ENCODE data around the gene PTBP3. TPM values are rescaled to one million over a fixed set of nuclear protein-coding genes. Genes with fewer than 3 reads are reported as not detected.
A peak's percentile ranks its signal among the peaks of the same experiment; 100 is the strongest.
"Not testable (repeated sequence)": the region's sequence is repeated elsewhere in the genome, so short reads cannot be mapped to it uniquely, and the experiment has no call there.

Gene PTBP3
- total RNA-seq, 1 donor from 2014 or later, result 56.7 TPM

- Mint-ChIP-seq H3K9me3 (ENCODE audit: low read depth) (peaks cover 5% of the 10 kb centered on the region), H3K36me3 (ENCODE audit: low read depth) (peaks cover 5% of the 10 kb centered on the region), H3K27ac (ENCODE audit: unreplicated experiment) (peak overlapping the region; percentile 45), H3K27me3 (ENCODE audit: low read depth) (no peaks in the 10 kb centered on the region), H3K4me3 (ENCODE audit: unreplicated experiment) (no peak overlapping the region), H3K4me1 (ENCODE audit: low read depth) (peaks cover 19% of the 10 kb centered on the region)
- TF ChIP-seq CTCF (IDR thresholded peaks at IDR 0.05), result no peak
- no peak for DNase-seq (ENCODE audit: low spot score)
Measured at GRCh38 chr9:112193572-112194288, 139.7 kb downstream of the PTBP3 start.

GRCh38 chr9:112190320-112190719, 143.1 kb downstream of the PTBP3 start:
- H3K36me3 Mint-ChIP-seq (ENCODE audit: low read depth); H3K4me3 Mint-ChIP-seq (ENCODE audit: unreplicated experiment): not testable (repeated sequence)
- H3K4me1 Mint-ChIP-seq (ENCODE audit: low read depth), result peaks cover 14% of the 10 kb centered on the region

GRCh38 chr9:112188884-112189283, 144.5 kb downstream of the PTBP3 start:
- TF ChIP-seq CTCF (IDR thresholded peaks at IDR 0.05), result no peak
- no peak for DNase-seq (ENCODE audit: low spot score)
- Mint-ChIP-seq H3K27me3 (ENCODE audit: low read depth) (no peaks in the 10 kb centered on the region), H3K4me3 (ENCODE audit: unreplicated experiment) (no peak overlapping the region), H3K36me3 (ENCODE audit: low read depth) (peaks cover 5% of the 10 kb centered on the region), H3K4me1 (ENCODE audit: low read depth) (peaks cover 2% of the 10 kb centered on the region), H3K9me3 (ENCODE audit: low read depth) (peaks cover 5% of the 10 kb centered on the region), H3K27ac (ENCODE audit: unreplicated experiment) (no peak overlapping the region)

More at GRCh38 chr9:112190320-112190719, 143.1 kb downstream of the PTBP3 start:
- not testable (repeated sequence) for DNase-seq (ENCODE audit: low spot score); H3K27ac Mint-ChIP-seq (ENCODE audit: unreplicated experiment); H3K27me3 Mint-ChIP-seq (ENCODE audit: low read depth); H3K9me3 Mint-ChIP-seq (ENCODE audit: low read depth)

GRCh38 chr9:112187404-112187803, 146.0 kb downstream of the PTBP3 start:
- H3K4me3 Mint-ChIP-seq (ENCODE audit: unreplicated experiment), result no peak overlapping the region
- H3K36me3 Mint-ChIP-seq (ENCODE audit: low read depth), result peaks cover 5% of the 10 kb centered on the region
- H3K4me1 Mint-ChIP-seq (ENCODE audit: low read depth), result no peaks in the 10 kb centered on the region
- H3K27me3 Mint-ChIP-seq (ENCODE audit: low read depth), result no peaks in the 10 kb centered on the region
- H3K9me3 Mint-ChIP-seq (ENCODE audit: low read depth), result peaks cover 5% of the 10 kb centered on the region
- TF ChIP-seq CTCF (IDR thresholded peaks at IDR 0.05), result no peak
- no peak overlapping the region for H3K27ac Mint-ChIP-seq (ENCODE audit: unreplicated experiment)
- DNase-seq (ENCODE audit: low spot score), result no peak

GRCh38 chr9:112186695-112187094, 146.7 kb downstream of the PTBP3 start:
- Mint-ChIP-seq H3K27me3 (ENCODE audit: low read depth) (no peaks in the 10 kb centered on the region), H3K36me3 (ENCODE audit: low read depth) (peaks cover 5% of the 10 kb centered on the region), H3K9me3 (ENCODE audit: low read depth) (peaks cover 5% of the 10 kb centered on the region), H3K4me3 (ENCODE audit: unreplicated experiment) (no peak overlapping the region), H3K27ac (ENCODE audit: unreplicated experiment) (no peak overlapping the region), H3K4me1 (ENCODE audit: low read depth) (no peaks in the 10 kb centered on the region)
- DNase-seq (ENCODE audit: low spot score), result no peak
- no peak for TF ChIP-seq CTCF (IDR thresholded peaks at IDR 0.05)

GRCh38 chr9:112184946-112185345, 148.5 kb downstream of the PTBP3 start:
- no peaks in the 10 kb centered on the region for H3K9me3 Mint-ChIP-seq (ENCODE audit: low read depth)
- no peak for DNase-seq (ENCODE audit: low spot score)
- no peak overlapping the region for H3K4me3 Mint-ChIP-seq (ENCODE audit: unreplicated experiment)
- H3K27ac Mint-ChIP-seq (ENCODE audit: unreplicated experiment), result no peak overlapping the region
- no peaks in the 10 kb centered on the region for H3K27me3 Mint-ChIP-seq (ENCODE audit: low read depth)
- no peaks in the 10 kb centered on the region for H3K4me1 Mint-ChIP-seq (ENCODE audit: low read depth)
- H3K36me3 Mint-ChIP-seq (ENCODE audit: low read depth), result no peaks in the 10 kb centered on the region
- no peak for TF ChIP-seq CTCF (IDR thresholded peaks at IDR 0.05)
